Islet of Langerhans (tissue), 1 donor: ENCODE data around the gene TTLL6.
"Not testable (repeated sequence)": the region's sequence is repeated elsewhere in the genome, so short reads cannot be mapped to it uniquely, and the experiment has no call there.

Experiments used
- FAIRE-seq: peaks from one replicate; lab custom pipeline; 2011; peaks lifted over from hg19 to GRCh38; lab: Jason Lieb, UNC

Gene TTLL6

DNA sequence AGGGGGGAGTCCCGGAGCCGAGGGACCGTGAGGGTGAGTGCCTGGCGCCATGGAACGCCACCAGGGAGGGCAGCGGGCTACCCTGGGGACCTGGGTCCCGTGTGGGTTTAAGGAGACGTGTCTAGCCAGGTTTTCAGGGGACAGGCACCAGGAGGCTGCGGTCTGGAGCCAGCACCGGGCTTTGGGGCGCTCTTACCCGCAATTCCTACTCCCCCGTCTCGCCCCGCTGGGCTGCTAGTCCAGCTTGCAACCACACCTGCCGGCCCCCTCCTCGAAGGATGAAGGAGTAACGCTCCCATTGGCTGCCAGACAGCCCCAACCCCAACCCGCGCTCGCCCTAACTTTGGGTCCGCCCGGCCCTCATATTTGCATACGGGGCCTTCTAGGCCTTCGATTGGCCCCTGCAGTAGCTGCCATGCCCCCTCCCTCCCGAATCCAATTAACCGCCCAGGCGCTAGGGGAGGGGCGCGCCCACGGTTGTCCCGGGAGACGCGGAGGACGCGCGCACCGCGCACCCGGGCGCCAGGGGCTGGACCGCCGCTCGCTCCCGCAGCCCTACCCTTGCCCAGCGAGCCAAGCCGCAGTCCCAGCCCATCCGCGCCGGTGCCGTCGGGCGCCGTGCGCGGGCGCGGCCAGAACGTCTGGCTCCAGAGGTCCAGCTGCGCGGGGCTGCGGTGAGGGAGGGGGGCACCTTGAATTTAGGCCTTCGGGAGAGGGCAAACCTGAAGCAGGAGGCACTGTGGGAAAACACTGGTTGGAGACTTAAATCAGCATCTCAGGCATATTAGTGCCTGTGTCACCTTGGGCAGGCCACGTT lies at the start of gene TTLL6:
TTLL6 (minus strand) TSS at position 456 of the 817 bp plus-strand sequence; CDS start at position 299, 157 bp downstream.
- FAIRE-seq = no peak

GRCh38 chr17:48860456-48860855 lies 43.4 kb upstream of the TTLL6 start:
- FAIRE-seq = no peak

GRCh38 chr17:48860034-48860433 lies 43.0 kb upstream of the TTLL6 start:
- no peak for FAIRE-seq

GRCh38 chr17:48856122-48856821 lies 39.2 kb upstream of the TTLL6 start:
- FAIRE-seq = no peak

- FAIRE-seq = no peak
Measured at GRCh38 chr17:48854774-48855476, 37.9 kb upstream of the TTLL6 start.

- FAIRE-seq = no peak
Measured at GRCh38 chr17:48850792-48851323, 33.8 kb upstream of the TTLL6 start.

- no peak for FAIRE-seq
Measured at GRCh38 chr17:48843187-48843900, 26.3 kb upstream of the TTLL6 start.

GRCh38 chr17:48842746-48843145 lies 25.7 kb upstream of the TTLL6 start:
- FAIRE-seq = no peak

DNA sequence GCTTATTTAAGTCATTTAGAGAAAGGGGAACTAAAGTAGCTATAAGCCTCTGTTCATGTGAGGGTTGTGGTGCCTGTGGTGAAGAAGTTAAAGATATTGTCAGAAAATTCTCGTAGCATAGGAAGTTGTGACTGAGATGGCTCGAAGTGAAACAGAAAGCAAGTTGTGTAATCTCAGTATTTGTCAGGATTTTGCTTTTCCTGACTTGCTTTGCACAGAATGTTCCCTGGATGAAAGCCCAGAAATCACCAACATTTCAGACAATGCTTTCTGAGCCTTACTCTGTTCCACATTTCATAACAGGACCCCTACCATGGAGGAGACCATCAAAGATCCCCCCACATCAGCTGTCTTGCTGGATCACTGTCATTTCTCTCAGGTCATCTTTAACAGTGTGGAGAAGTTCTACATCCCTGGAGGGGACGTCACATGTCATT lies 24.4 kb upstream of the TTLL6 start:
- peak; percentile 47 for FAIRE-seq

- no peak for FAIRE-seq
Measured at GRCh38 chr17:48840441-48840840, 23.4 kb upstream of the TTLL6 start.

GRCh38 chr17:48837458-48837857 lies 20.4 kb upstream of the TTLL6 start:
- FAIRE-seq = not testable (repeated sequence)

- no peak for FAIRE-seq
Measured at GRCh38 chr17:48835971-48836370, 18.9 kb upstream of the TTLL6 start.

DNA sequence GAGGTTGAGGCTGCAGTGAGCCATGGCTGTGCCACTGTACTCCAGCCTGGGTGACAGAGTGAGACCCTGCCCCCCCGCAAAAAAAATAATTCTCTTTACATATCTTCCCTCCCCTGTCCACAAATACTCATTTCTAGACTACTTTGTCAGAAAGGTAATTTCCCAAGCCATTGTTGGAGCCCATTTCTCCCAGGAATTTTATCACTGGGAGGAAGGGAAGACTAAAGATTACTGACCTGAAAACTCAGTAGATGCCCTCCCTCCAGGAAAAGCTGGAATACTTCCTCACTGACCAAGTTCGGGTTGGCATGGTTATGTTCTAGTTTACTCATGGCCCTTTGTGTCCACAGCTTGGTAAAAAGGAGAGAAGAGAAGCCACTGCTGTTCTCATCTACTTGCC lies 17.9 kb upstream of the TTLL6 start:
- no peak for FAIRE-seq

DNA sequence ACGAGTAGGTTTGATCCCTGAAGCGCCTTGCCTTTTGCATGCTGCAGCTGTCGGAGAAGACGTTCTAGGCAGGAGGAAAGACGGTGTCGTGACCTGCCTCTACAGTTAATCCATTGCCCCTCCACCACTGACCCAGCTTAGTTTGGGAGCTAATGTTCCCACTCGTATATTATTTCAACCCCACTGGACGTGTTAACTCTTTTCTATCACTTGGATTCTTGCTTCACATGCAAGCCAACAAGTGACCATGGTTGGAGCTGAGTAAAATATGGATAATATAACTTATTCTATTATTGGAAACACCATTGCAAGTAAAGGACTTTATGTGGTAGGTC lies 14.5 kb upstream of the TTLL6 start:
- no peak for FAIRE-seq

DNA sequence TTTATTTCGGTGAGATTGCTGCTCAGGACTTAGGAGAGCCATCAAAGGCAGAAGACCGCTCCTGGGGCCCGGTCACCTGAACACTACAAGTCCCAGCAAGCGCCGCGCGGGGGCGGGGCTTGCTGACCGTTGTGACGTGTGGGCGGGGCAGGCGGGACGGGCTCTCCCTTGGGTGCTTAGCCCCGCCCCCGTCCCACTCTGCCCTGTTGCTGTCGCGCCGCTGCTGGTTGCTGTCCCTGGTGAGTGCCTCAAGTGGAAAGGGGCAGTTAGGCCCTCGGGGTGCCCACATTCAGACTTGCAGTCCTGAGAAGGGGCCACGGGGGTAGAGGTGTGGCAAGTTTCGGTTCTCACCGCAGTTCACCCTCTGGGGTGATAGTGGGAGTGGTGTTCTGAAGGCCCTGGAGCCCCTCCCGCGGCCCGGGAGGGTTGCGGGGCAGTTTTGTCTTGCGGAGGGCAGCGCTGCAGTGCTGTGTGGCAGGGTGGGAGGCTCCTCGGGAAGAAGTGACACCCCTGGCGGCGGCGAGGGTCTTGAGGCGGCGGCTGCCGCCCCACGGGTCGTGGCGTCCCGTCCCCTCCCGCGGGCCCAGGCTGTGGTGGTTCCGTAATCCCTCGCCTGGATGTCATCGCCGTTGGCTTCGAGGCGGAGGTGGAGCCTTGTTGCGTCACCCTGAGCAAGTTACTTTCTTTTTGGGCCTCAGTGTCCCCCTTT lies 14.0 kb upstream of the TTLL6 start, which contains the start of gene CALCOCO2:
CALCOCO2 (plus strand) TSS at position 196 of the 709 bp plus-strand sequence. CDS start 10,673 bp downstream, outside the sequence.
- no peak for FAIRE-seq

DNA sequence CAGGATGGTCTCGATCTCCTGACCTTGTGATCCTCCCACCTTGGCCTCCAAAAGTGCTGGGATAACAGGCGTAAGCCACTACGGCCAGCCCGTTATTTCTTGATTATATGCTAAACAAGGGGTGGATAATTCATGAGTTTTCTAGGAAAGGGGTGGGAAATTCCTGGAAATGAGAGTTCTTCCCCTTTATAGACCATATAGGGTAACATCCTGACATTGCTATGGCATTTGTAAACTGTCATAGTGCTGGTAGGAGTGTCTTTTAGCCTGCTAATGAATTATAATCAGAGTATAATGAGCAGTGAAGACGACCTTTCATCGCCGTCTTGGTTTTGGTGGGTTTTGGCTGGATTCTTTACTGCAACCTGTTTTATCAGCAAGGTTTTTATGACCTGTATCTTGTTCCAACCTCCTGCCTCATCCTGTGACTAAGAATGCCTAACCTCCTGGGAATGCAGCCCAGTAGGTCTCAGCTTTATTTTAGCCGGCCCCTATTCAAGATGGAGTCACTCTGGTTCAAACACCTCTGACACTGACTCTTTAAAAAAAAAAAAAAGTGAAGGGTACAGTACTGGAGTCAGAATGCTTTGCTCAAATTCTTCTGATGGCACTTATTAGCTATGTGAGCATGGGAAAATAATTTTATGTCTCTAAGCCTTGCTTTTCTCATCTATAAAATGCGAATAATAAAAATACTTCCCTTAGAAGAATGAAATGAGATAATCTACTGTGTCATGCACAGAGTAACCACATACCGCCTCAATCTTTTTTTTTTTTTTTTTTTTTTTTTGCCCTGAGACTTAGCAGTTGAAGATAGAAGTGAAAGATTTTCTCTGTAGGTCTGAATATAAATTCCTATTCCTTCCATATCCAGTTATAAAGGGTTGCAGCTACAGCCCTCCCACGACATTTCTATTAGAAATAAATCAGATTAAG lies 8.7 kb upstream of the TTLL6 start:
- no peak for FAIRE-seq

DNA sequence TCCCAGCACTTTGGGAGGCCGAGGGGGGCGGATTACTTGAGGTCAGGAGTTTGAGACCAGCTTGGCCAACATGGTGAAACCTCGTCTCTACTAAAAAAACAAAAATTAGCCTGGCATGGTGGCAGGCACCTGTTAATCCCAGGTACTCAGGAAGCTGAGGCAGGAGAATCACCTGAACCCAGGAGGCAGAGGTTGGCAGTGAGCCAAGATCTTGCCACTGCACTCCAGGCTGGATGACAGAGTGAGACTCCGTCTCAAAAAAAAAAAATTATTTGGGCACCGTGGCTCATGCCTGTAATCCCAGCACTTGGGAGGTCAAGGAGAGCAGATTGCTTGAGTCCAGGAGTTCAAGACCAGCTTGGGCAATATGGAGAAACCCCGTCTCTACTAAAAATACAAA lies 3.9 kb upstream of the TTLL6 start:
- not testable (repeated sequence) for FAIRE-seq

GRCh38 chr17:48819466-48819865 lies 2.4 kb upstream of the TTLL6 start:
- no peak for FAIRE-seq

GRCh38 chr17:48818361-48818841 lies 1.4 kb upstream of the TTLL6 start:
- no peak for FAIRE-seq

GRCh38 chr17:48816438-48816773 lies 623 bp downstream of the TTLL6 start:
- FAIRE-seq = no peak
